GM18861 (cell line): ENCODE data around the gene HEBP1.

Source experiments
- ATAC-seq: cut with Tn5 transposase; IDR thresholded peaks from one replicate; pipeline ENCODE4 v1.9.1; 2021; ENCODE audit not compliant: unreplicated experiment

The HEBP1 gene

DNA sequence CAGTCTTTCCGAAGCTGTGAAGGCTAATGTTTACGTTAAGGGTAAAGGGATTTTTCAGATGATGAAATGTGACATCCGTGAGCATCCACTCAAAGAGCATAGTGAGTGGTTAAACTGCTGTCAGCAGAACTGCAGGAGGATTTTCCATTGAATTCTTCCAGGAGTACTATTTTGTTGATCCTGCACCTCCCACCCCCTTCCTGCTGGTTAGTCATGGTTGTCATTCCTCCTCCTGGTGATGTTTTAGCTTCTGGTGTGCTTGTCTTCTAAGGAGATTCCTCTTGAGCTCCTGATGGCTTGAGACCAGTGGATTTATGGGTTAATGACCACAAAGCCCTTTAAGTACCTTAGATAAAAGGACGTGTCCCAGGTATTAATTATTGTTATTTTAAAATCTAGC is 45.7 kb downstream of the HEBP1 start:
- no peak for ATAC-seq

DNA sequence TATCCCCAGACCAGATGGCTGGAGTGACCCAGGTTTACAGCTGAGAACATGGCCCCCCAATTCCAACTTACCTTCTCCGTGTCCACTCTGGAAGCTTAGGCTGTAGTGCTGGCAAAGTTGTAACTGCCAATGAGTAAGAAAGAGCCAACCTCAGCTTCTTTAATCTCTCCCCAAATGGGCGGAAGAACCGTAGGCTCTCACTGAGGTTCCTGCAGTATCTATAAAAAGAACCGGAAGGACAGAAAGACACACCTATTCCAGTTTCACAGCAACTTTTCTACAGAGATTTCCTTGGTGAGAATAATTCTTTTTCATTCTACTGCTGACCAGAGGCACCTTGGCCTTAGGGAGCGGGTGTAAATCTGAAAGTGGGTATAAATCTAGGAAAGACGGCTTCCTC is 48.0 kb downstream of the HEBP1 start, which contains the start of gene GPRC5D:
Gene GPRC5D (minus strand): TSS at position 135 of the 400 bp plus-strand sequence. CDS start 1,786 bp downstream, outside the sequence.
- no peak for ATAC-seq

DNA sequence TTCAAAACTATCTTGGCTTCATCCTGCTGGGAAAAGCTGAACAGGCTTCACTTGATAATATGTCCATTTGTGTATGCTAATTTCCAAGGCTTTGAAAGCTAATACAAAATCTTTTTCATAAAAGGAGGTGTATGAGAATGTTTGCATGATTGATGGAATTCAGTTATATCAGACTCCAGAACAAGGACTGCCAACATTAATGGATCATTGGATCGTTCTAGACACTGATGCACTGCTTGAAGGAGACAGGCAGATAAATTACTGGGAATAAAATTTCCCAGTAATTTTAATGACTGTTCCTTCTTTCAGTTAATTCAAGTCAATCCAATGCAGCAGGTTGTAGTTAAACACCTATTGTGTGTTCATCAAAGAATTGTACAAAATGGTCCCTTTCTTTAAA is 48.6 kb downstream of the HEBP1 start:
- no peak for ATAC-seq

DNA sequence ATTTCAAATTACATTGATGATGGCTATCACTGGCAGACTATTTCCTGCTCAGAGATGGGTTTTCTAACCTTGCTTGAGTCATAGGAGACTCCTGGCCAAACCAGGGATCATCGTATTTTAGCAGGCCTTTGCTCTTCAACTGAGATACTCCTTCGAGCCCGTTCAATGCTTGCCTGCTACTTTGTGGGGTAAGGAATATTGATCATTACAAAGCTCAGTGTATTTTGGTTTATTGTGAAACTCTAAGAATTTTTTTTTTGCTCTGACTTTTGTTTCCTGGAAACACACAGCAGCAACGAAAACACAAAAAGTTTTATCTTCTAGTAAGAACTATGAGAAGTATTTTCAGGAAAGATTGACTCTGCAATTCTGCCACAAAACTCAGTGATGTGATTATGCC is 52.2 kb downstream of the HEBP1 start:
- ATAC-seq, result no peak

DNA sequence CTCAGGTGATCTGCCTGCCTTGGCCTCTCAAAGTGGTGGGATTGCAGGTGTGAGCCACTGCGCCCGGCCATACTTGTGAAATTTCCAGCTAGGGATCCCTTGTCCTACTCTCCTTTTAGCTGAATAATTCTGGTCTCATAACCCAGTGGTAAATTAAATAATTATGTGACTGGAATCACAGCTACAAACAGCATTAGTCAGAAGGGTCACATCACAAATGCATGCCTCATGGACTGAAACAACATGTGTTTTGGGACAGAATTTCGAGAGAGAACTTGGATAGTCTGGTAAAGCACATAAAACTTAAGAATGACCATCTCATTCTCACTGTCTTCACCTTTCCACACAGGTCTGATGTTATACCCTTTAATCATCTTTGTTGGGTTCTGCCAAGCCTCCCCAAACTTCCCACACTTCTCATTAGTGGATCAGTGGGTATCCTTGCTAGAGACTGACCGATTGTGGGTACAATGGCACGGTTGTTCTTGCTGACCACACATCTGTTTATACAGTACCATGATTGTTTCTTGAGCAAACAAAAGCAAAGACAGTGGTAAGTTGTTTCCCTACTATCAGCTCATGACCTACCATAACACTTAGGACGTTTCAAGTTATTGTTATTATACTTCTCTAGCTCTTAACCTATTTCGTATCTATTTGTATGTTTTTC is 53.2 kb downstream of the HEBP1 start:
- ATAC-seq, result no peak

DNA sequence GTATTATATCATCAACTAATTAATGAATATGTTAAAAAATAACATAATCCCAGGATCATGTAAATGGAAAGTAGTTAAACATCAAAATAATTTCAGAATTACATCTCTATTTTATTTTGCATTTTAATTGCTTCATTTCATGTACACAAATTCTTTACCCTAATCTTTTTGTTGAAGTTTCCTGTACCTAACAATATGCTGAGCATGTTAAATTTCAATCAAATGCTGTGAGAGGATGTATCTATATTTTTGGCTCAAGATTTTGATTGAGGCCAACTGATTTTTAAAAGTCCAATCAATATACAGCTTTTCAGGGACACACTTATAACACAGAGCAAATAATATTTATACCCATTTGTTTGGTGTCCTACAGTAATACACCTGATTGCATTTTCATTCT is 54.5 kb downstream of the HEBP1 start:
- no peak for ATAC-seq

DNA sequence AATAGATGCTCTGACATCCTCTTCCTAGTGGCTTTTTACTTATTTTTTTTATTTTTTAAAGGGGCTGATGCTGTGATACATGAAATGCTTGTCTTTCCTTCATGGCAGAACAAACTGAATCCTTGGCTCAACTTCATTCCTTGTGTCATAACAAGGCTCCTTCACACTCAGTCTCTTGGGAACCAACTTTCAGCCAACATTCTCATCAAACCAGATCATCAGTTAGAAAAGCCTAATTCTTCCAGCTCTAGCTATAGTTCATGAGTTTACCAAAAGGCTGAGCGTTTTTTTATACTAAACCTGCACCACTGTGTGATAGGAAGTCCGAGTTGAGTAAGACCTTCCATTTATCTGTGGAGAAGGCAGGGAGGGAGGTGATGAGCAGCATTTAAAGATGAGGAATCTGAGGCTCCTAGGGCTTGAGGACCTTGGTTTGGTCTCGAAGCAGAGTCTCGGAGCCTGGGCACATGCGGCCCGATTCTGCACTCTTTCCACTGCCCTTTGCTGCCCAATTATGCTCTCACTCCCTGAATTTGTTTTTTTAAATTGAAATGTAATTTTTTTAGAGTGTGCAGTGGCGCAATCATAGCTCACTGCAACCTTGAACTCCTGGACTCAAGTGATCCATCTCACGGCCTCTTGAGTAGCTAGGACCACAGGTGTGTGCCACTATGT is 56.3 kb downstream of the HEBP1 start:
- no peak for ATAC-seq

DNA sequence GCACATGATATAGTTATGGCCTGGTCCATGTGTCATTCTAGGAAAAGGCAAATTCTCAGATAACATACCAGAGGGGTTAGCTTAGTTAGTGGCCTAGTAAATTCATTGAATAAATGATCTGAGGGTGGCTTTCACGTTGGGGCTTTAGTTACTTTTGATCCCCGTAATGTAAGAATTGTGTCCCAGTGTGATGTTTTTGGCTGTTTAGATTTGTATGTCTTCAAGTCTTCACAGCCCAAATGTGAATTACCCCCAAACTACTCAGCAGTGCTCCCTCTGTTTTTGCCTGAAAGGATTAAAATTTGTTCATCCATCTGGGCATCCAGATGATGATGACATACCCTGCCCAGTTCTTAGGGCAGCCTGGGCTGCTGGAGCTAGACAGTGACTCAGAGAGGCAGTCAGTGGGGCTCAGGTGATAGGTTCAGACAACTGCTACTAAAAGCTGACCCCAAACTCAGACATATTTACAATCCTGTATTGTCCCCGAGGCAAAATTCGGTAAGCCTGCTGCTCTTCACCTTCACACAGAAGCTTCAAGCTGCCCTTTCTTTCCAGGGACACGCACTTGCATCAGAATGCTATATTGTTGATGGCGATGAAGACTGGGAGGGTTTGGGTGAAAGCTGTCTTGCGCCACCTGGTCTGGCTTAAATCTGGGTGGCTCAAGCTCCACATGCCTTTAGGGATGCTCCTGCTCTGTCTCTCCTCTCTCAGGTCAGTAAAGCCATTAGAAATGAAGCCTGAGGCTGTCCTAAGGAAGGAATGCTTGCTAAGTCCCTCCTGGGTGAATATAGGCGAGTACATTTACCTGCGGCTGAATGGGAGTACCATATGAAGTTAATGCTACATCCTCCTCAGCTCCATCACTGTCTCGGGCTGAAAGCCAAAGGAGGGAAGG is 58.4 kb downstream of the HEBP1 start:
- ATAC-seq, result no peak

DNA sequence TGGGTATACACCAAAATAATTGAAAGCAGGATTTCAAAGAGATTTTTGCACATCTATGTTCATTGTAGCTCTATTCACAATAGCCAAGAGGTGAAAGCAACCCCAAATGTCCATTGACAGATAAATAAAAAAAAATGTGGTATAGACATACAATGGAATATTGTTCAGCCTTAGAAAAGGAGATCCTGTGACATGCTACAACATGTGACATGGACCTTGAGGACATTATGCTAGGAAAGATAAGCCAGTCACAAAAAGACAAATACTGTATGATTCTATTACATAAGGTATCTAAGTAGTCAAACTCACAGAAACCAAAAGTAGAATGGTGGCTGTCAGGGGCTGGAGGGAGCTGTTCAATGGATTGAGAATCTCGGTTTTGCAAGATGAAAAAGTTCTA is 60.2 kb downstream of the HEBP1 start:
- ATAC-seq, result no peak

DNA sequence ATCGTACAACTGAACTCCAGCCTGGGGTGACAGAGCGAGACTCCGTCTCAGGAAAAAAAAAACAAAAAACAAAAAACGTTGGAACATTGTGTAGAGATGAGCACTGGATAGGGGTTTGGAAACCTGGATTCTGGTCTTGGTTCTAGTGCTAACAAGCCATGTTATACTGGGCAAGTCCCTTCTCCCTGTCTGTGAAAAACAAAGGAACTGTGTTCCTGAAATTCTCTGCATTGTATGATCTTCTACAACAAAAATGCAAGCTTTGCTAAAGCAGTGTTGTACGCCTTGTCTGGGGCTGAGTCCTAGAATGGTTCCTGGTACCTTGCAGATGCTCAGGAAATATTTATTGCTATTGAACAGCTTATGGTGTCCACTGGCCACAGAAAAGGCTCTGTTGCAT is 61.5 kb downstream of the HEBP1 start:
- ATAC-seq, result no peak

DNA sequence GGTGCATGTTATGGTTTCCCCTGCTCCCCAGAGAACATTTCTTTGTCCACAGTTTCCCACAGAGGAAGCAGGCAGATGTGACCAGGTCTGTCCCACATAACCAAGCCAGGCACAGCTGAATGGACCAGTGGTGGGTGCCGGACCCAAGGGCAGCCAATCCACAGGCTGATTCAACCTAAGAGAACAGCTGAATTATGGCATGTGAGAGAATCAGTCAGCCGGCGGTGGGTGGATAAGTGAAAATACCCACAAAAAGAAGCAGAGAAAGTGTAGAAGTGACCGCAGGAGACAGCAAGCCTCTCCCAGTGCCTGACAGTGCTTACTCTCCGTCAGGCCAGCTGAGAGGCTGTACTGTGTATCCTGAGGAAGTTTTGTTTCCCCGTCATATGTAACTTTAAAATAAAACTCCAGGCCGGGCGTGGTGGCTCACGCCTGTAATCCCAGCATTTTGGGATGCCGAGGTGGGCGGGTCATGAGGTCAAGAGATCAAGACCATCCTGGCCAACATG is 63.0 kb downstream of the HEBP1 start:
- ATAC-seq, result no peak

DNA sequence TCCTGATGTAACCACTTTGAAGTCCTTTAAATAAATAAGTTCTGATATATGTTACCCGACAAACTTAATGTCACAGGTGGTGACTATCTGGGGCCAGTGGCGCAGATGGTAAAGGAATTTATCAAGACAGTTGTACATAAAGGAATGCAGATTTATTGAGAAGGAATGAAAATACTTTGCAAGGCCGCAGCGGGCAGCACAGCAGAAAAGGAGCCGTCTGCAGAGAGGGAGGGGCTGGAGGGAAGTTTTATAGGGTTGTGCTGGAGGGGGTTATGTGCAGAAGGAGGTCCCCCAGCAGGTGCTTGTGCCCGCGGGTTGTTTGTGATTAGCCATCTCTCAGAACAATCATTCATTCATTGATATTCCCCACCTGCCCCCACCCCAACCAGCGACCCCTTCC is 65.5 kb downstream of the HEBP1 start:
- no peak for ATAC-seq

DNA sequence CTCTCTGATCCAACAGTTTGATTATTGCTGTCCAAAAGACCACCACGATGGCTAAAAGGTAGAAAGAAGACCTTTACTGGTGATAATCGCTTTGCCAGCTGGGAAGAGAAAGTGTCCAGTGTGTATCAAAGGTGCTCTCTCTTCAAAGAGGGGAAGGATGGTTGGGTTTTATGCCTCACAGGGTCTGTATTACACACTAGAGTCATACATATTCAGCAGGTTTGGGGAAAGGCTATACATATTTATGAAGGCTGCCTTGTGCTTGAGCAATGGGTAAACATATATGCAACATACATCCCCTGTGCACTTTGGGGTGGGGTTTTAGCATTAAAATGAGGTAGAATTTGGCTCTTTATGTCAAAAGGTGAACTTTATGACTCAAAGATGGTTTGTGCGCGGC is 66.3 kb downstream of the HEBP1 start:
- ATAC-seq, result no peak

DNA sequence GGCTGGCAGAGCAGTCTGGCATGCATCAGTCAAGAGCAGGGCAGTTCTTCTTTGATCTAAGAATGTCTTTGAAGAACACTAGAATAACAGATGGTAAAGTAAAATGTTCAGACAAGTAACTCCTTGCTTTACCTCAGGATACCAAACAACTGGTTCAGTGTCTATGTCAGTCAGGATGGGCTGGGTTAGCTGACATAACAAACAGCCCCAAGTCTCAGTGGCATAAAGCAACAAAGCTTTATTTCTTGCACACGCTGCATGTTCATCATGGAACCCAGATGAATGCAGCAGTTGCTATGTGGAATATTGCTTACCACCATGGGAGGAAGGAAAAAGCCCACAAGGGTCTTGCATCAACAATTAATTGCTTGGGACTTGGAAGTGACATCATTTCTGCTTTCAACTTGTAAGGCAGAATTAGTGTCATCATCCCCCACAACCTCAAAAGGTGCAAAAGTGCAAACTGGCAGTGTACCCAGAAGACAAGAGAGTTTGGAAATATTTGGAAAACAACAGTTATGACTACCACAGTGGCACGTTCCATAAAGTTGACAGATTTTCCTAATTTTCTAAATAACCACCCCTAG is 69.3 kb downstream of the HEBP1 start:
- ATAC-seq, result no peak

DNA sequence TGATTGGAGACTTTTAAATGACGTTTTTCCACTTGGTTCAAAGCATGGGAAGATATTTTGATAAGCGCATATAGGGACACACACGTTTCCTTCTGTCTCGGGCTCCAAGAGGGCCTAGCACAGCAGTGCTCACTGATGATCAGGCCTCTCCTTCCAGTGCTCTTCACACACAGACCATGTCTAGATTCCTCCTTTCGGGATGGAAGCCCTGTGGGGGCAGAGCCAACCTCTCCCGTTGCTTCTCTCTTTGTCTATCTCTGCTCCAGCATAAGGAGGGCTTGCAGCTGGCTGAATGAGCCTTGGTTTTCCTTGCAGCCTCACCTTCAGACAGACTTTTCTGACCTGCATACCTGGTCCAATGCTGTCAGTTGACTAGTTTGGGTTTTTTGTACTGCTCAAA is 70.4 kb downstream of the HEBP1 start:
- ATAC-seq, result no peak

DNA sequence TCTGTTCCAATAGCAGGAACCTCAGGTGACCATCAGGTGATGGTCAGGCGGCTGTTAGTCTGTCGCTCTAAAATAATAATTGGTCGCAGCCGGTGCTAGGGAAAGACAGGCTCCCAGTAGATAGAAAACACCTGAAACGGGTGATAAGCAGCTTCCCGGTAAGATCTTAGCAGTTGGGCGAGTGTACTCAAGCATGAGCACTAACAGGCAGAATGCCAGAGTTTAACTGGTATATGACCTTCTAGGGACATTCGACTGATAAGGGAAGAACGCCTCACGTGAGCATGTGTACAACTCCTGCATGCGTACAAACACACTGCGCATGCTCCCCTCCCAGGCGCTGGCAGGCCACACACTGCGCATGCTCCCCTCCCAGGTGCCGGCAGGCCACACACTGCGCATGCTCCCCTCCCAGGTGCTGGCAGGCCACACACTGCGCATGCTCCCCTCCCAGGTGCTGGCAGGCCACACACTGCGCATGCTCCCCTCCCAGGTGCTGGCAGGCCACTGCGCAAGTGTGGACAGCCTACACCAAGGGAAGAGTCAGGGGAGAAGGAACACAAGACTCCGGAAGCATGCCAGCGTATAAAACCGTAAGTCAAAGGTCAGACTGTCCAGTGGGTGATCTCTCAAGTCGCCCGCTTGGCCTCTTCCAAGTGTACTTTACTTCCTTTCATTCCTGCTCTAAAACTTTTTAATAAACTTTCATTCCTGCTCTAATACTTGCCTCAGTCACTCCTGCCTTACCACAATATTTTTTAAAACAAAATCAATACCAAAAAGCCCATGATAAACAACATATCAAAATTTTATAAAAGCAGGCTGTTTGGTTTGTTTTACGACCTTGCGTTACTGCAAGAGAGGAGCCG is 72.6 kb downstream of the HEBP1 start:
- no peak for ATAC-seq

DNA sequence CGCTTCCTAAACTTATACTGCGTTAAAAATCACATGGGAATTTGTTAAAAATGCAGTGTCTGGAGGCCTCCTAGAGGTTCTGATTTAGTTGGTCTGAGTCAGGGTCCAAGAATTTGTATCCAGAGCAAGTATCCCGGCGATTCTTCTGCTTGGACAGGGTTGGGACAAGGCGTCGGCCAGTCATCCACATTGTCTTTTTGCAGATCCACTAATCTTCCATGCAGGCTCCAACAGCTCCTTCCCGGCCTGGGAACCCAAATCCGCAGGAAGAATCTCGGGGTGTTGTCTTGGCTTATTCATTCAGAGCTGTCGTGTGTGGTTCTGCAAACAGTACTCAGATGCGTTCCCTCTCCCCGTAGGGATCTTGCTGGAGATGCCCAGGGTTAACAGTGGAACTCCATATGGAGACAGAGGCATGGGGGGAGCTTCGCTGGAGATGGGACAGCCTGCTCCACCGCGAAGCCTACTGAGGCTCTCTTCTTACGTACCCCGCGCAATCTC is 73.4 kb downstream of the HEBP1 start:
- ATAC-seq, result no peak

DNA sequence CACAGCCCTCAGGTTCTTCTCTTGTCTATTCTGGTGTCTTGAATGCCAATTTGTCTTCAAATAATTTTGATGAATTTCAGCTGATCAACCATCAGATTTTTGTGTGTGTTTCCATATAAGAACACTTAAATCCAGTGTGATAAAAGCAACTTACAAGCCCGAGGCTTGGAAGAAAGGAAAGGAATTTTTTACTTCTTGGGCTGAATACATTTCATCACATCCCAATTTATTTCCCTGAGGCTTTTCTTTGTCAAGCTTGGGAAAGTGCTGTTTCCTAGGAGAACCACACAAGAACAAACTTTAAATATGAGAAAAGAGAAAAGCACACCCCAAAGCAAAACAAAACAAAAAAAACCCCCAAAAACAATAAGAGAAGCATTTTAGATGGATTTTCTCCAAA is 74.7 kb downstream of the HEBP1 start:
- no peak for ATAC-seq
